ENCODE measurements around the gene ADD2. TPM values are rescaled to one million over a fixed set of nuclear protein-coding genes. Genes with fewer than 3 reads are reported as not detected.

Gene ADD2
- polyA plus RNA-seq, 4 donors: 4.2 to 7.5 (median 6.1) TPM

GRCh38 chr2:70724366-70724765 is 43.6 kb downstream of the ADD2 start:
- no peak for DNase-seq (ENCODE audit: low read depth in 4 of 4, low spot score in 2 of 4)

- no peak for DNase-seq (ENCODE audit: low read depth in 4 of 4, low spot score in 2 of 4)
These were observed 44.6 kb downstream of the ADD2 start for GRCh38 chr2:70723286-70723885.

GRCh38 chr2:70720124-70720523 is 47.9 kb downstream of the ADD2 start:
- DNase-seq (ENCODE audit: low read depth in 4 of 4, low spot score in 2 of 4): no peak

- DNase-seq (ENCODE audit: low read depth in 4 of 4, low spot score in 2 of 4): no peak
These were observed 48.8 kb downstream of the ADD2 start for GRCh38 chr2:70719231-70719630.

- DNase-seq (ENCODE audit: low read depth in 4 of 4, low spot score in 2 of 4): no peak
These were observed 49.3 kb downstream of the ADD2 start for GRCh38 chr2:70718736-70719135.

GRCh38 chr2:70718241-70718640 is 49.8 kb downstream of the ADD2 start:
- no peak for DNase-seq (ENCODE audit: low read depth in 4 of 4, low spot score in 2 of 4)

- DNase-seq (ENCODE audit: low read depth in 4 of 4, low spot score in 2 of 4): no peak
These were observed 50.5 kb downstream of the ADD2 start for GRCh38 chr2:70717431-70718038.

GRCh38 chr2:70716951-70717350 is 51.0 kb downstream of the ADD2 start:
- DNase-seq (ENCODE audit: low read depth in 4 of 4, low spot score in 2 of 4): no peak

GRCh38 chr2:70716131-70716743 is 51.8 kb downstream of the ADD2 start:
- no peak for DNase-seq (ENCODE audit: low read depth in 4 of 4, low spot score in 2 of 4)

GRCh38 chr2:70715071-70715985 is 52.7 kb downstream of the ADD2 start:
- no peak for DNase-seq (ENCODE audit: low read depth in 4 of 4, low spot score in 2 of 4)

GRCh38 chr2:70714141-70714905 is 53.7 kb downstream of the ADD2 start:
- no peak for DNase-seq (ENCODE audit: low read depth in 4 of 4, low spot score in 2 of 4)

GRCh38 chr2:70712916-70713315 is 55.1 kb downstream of the ADD2 start:
- DNase-seq (ENCODE audit: low read depth in 4 of 4, low spot score in 2 of 4): no peak

GRCh38 chr2:70711191-70711590 is 56.8 kb downstream of the ADD2 start:
- DNase-seq (ENCODE audit: low read depth in 4 of 4, low spot score in 2 of 4): no peak

GRCh38 chr2:70710038-70710690 is 57.8 kb downstream of the ADD2 start:
- DNase-seq (ENCODE audit: low read depth in 4 of 4, low spot score in 2 of 4): no peak

GRCh38 chr2:70709275-70710037 is 58.5 kb downstream of the ADD2 start:
- no peak for DNase-seq (ENCODE audit: low read depth in 4 of 4, low spot score in 2 of 4)

- DNase-seq (ENCODE audit: low read depth in 4 of 4, low spot score in 2 of 4): no peak
These were observed 59.4 kb downstream of the ADD2 start for GRCh38 chr2:70708376-70709199.

GRCh38 chr2:70707706-70708105 is 60.3 kb downstream of the ADD2 start:
- no peak for DNase-seq (ENCODE audit: low read depth in 4 of 4, low spot score in 2 of 4)

- no peak for DNase-seq (ENCODE audit: low read depth in 4 of 4, low spot score in 2 of 4)
These were observed 61.8 kb downstream of the ADD2 start for GRCh38 chr2:70706026-70706795.
